NB4 (cell line): ENCODE results near the gene ZNF174.

ENCODE experiments used
- CTCF ChIP-seq: IDR thresholded peaks from one replicate; pipeline ENCODE4 v1.5.1; 2012; ENCODE audit warnings: low read depth, low read length
- TF ChIP-seq, protein P1 (sequence below): IDR thresholded peaks from 2 replicates; pipeline ENCODE4 v1.6.1; 2011; ENCODE audit warnings: low read depth, low read length

- TF ChIP-seq CTCF, result no peak
- TF ChIP-seq, protein P1, sequence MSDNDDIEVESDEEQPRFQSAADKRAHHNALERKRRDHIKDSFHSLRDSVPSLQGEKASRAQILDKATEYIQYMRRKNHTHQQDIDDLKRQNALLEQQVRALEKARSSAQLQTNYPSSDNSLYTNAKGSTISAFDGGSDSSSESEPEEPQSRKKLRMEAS, result no peak
These were observed 7.7 kb downstream of the ZNF174 start for GRCh38 chr16:3408561-3409197.
